SIG-M5 treated with dmso at 0.1 percent for 504 hours (cell line): ENCODE measurements around the gene PHLDB2.

Experiments used
- DNase-seq: peaks from one replicate; lab custom pipeline; 2025; ENCODE audit not compliant: unreplicated experiment; lab: John Stamatoyannopoulos, UW

Gene PHLDB2

DNA sequence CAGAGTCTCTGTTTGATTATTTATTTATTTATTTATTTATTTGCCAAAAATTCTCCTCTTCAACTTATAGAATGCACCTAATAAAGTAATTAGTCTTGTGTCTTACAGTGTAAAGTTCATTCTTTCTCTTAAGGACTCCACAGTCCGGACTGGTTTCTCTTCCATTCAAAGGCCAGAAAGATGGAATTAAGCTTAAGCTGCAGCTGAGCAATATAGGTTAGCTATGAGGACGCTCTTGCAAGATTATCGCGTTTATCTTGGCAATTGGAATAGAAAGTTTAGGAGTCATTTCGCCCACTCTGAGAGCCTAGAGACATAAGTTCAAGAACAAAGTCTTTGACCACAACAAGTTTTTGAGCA, 154.7 kb downstream of the PHLDB2 start:
- no peak for DNase-seq

DNA sequence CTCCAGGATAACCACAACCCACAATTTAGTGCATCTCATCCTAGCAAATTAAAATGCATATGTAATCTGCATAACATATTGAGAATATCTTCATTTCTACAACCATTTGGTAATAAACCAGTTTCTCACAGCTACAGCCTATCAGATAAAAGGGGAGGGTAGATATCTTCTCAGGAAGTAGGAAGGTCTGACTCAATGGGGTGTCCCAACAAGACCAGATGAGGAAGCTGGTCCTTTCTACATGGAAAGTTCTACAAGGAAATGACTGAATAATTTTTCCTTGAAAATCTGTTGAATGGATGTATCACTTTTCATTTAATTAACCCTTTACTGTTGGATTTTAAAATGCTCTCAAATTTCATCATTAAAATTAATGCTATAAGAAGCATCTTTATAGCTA, 158.0 kb downstream of the PHLDB2 start:
- DNase-seq: no peak

DNA sequence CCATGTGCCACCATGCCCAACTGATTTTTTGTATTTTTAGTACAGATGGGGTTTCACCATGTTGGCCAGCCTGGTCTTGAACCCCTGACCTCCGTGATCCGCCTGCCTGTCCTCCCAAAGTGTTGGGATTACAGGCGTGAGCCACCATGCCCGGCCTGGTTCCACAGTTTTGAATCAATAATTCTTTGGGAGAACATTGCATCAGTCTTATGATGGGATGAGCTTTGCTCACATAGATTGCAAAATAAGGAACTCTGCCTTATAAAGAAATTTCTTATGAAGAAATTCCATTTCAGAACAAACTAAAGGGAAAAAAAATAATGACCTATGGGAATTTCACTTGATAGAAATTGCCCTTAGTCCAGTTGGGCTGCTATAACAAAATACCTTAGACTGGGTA, 159.6 kb downstream of the PHLDB2 start:
- no peak for DNase-seq

DNA sequence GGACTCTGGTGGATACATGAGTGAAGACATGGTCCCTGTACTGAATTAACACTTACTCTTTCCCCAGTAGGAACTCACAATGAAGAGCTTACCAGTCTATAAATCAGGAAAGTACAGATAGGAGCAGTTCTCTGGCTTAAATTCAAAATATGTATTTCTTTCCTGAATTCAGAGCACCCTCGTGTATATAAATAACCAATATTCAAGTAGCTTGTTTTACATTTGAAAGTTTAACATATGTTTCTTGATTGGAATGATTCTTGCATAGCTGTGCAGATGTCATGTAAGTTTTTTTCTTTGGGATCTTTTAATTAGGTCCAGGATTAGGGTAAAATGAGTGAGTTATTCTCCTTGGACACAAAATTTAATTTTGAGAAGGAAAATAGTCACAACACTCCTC, 160.7 kb downstream of the PHLDB2 start:
- DNase-seq: no peak

DNA sequence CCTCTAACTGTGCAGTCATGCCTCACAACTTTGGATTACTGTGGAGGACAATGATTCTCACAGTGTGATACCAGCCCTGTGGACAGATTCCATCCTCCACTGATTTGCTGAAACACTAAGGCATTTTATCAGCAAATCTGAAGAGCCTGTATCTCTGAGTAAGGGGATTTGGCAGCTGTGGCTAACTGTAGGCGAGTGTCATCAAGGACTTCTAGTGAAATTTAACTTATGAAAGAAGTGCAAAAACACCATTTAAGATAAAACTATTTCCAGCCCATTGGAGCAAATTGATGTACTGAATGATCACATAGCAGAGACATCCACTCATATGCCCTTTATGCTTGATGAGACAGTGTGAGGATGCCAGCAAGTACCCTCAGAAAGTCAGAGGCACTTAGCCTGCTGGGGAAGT, 161.6 kb downstream of the PHLDB2 start:
- DNase-seq: no peak
